ENCODE results near the gene NBEA. TPM values are rescaled to one million over a fixed set of nuclear protein-coding genes. Genes with fewer than 3 reads are reported as not detected.
"Not testable (repeated sequence)": the region's sequence is repeated elsewhere in the genome, so short reads cannot be mapped to it uniquely, and the experiment has no call there.

NBEA gene
- not detected in 2 replicates for total RNA-seq (2014; rRNA removed; shearing (Covaris generic))

DNA sequence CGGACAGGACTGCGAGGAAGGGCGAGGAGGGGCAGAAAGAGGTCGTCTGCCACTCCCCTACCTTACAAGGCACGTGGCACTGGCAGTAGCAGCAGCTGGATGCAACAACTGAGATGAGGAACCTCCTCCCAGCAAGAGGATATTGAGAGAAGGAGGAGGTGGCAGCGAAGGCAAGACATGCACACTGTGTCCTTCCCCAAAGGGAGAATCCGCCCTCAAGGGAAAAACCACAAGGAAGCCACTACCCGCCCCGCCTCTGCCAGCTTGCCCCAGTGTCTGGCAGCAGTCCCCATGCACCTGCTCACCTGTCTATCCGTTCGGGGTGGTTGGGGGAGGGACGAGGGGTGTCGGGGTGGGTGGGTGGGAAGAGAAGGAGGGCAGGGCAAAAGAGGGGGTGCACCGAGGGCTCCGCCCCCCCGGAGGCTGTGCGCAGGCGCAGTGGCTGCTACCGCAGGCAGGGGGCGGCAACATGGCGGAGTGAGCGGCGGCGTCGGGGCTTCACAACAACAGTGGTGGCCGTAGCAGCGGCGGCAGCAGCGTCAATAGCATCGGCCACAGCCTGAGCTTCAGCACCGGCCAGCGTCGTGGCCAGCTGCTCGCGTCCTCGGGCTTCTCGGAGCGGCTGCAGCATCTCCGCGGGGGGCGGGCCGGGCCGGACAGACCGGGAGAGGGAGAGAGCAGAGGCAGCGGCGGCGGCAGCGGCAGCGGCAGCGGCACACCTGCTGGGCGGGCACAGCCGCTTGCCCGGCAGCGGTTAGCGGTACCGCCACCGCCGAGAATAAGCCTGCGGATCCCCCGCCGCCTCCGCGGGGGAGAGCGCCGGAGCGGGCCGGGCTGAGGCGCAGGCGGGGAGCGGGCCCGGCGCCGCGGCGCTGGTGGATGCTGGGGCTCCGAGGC lies at the start of gene NBEA:
Gene NBEA, plus strand, starts transcription at position 436 of the 897 bp plus-strand sequence. CDS start 551 bp downstream, outside the sequence.
- no peak for DNase-seq (ENCODE audit: low spot score)

GRCh38 chr13:34894756-34895155 lies 47.3 kb upstream of the NBEA start:
- DNase-seq (ENCODE audit: low spot score), result peak; percentile 51

GRCh38 chr13:34897220-34897619 lies 44.9 kb upstream of the NBEA start:
- no peak for DNase-seq (ENCODE audit: low spot score)

- DNase-seq (ENCODE audit: low spot score), result no peak
Observed at GRCh38 chr13:34899888-34900287, 42.2 kb upstream of the NBEA start.

GRCh38 chr13:34900288-34900739 lies 41.8 kb upstream of the NBEA start:
- DNase-seq (ENCODE audit: low spot score), result no peak

DNA sequence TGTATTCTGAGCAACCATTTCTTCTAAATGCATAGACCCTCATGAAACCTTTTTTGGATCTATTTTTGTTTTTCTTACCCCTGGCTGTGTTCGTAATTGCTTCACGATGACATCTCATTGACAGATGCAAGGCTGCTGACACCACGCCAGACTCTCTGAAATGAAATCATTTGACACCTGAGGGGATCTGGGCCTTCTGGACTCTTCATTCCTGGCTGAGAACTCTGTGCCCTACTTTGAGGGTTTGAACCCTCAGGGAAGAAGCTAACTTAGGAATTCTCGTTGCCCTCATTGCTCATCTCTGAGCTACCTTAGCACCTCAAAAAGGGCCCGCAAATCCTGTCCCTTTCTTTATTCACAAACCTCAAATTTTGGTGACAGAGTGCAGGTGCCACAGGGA lies 40.5 kb upstream of the NBEA start:
- no peak for DNase-seq (ENCODE audit: low spot score)

DNA sequence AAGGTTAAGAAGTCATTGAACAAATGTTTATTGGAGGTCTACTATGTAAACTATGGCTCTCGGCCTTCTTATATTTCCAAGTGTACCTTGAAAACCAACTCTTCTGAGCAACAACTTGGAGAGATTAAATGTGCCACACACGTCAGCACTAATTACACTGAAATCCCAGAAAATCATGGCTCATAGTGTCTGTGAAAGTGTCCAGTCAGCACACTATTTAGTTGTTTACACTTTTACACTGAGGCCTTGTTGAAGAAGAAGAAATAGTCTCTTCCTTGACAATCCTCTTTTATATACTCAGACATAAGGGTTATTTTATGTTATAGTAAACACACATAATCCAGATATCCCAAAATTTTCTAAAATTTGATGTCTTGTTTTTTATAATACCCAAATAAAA lies 30.9 kb upstream of the NBEA start:
- DNase-seq (ENCODE audit: low spot score), result no peak

DNA sequence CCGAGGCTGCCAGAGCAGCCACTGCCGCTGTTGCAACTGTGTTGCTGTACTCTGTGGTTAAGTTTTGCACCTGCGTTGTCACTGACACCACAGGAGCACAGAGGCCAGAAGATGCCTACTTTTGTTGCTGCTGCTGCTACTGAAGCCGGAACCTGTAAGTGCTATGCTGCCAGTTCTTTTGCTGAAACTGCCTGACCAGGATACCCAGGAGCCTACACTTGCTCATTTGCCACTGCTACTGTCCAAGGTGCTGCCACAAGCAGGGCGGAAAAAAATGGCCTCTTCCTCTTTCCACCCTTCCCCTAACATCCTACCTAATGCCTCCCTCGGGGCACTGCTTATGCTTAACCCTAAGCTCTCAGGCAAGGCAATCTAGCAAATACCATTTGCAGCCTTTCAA lies 29.0 kb upstream of the NBEA start:
- DNase-seq (ENCODE audit: low spot score), result peak; percentile 19

- DNase-seq (ENCODE audit: low spot score), result no peak
Observed at GRCh38 chr13:34914416-34914815, 27.7 kb upstream of the NBEA start.

- peak; percentile 79 for DNase-seq (ENCODE audit: low spot score)
Observed at GRCh38 chr13:34926508-34926907, 15.6 kb upstream of the NBEA start.

- not testable (repeated sequence) for DNase-seq (ENCODE audit: low spot score)
Observed at GRCh38 chr13:34928676-34929075, 13.4 kb upstream of the NBEA start.

DNA sequence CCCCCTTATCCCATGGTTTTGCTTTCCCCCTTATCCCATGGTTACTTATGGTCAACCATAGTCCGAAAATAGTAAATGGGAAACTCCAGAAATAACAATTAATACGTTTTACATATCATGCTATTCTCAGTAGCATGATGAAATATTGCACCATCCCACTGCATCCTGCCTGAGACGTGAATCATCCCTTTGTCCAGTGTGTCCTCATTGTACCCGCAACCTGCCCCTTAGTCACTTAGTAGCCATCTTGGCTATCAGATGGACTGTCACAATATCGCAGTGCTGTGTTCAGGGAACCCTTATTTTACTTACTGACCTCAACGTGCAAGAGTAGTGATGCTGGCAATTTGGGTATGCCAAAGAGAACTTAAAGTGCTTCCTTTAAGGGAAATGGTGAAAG lies 10.5 kb upstream of the NBEA start:
- no peak for DNase-seq (ENCODE audit: low spot score)

DNA sequence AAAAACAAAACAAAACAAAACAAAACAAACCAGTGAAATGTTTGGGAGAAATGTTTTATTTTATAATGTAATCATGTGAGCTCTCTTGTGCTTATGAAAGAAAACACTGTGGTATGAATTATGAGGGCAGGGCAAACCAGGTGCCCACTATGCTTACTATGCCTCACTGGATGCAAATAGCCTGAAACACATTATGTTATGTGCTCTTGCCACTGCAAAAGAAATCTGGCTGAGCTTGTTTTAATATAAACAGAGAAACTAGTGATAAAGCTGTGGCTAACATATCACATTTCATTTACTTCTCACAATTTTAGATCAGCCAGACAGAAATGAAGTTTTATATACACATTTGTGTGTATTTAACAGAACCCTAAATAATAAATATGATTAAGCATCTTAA lies 8.7 kb upstream of the NBEA start:
- no peak for DNase-seq (ENCODE audit: low spot score)

GRCh38 chr13:34933786-34934185 lies 8.3 kb upstream of the NBEA start:
- no peak for DNase-seq (ENCODE audit: low spot score)

DNA sequence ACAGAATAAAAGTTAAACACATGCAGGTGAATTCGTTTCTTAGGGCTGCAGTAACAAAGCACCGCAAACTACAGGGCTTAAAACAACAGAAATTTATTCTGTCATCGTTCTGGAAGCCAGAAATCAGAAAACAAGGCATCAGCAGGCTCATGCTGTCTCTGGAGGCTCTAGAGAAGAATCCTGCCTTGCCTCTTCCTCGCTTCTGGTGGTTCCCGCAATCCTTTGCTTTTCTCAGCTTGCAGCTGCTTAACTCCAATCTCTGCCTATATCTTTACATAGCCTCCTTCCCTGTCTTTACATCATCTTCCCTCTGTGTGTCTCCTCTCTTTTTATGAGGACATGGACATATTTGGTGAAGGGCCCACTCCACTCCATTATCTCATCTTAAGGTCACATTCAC lies 6.2 kb upstream of the NBEA start:
- no peak for DNase-seq (ENCODE audit: low spot score)

- no peak for DNase-seq (ENCODE audit: low spot score)
Observed at GRCh38 chr13:34939771-34940170, 2.3 kb upstream of the NBEA start.

DNA sequence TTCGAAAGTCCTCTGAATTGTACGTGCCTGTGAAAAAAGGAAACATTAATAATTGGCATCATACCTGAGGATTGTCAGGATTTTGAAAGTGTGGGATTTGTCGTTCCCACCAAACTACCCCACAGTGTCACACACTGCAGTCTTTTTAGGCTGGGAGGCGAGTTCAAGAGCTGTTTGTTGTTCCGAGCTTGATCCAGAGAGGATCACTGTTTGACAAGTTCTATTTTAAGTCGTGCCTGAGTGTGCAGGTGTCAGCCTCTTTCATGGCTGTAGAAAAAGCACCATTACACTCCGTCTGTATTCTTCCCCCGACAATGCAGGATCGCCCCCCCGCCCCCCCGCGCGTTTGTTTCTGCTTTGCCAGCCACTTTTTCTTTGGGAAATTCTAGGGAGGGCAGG lies 635 bp upstream of the NBEA start:
- DNase-seq (ENCODE audit: low spot score), result no peak

GRCh38 chr13:34942732-34943435 lies 814 bp downstream of the NBEA start:
- no peak for DNase-seq (ENCODE audit: low spot score)

DNA sequence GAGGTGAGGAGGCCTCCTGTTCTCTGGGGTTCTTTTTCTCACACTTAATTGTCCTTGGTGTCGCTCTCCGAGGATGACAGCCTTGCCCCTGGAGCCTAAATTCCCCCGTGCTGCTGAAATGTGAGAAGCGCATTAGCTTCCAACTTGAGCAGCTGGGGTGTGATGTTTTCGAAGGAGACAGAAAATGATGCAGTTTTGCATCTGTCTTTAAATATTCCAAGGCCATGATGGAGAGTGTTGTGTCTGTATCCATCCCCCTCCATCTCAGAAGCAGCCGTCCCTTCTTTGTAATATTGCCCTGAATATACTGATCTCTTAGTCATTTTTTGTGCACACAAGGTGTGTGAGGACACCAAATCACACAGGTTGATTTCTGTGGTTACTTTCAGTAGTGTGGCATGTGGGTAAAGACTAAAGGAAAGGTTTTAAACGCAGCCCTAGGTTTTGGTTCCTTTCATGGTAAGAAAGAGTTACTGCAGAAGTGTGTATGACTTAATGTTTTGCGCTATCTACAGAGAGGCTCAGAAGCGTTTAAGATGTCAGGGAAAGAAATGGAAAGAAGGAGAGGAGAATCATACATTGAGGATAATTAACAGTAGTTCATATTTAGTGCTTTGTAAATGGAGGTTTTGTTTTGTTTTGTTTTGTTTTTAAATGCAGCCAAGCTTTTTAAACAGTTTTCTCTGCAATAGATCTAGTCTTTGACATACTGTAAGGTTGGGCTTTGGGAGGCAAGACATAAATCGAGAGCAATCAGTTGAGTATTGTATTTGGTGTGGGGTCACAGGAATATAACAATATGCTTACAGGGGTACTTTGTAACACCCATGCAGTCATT lies 1.6 kb downstream of the NBEA start:
- DNase-seq (ENCODE audit: low spot score), result no peak

- DNase-seq (ENCODE audit: low spot score), result no peak
Observed at GRCh38 chr13:34944274-34944634, 2.2 kb downstream of the NBEA start.

DNA sequence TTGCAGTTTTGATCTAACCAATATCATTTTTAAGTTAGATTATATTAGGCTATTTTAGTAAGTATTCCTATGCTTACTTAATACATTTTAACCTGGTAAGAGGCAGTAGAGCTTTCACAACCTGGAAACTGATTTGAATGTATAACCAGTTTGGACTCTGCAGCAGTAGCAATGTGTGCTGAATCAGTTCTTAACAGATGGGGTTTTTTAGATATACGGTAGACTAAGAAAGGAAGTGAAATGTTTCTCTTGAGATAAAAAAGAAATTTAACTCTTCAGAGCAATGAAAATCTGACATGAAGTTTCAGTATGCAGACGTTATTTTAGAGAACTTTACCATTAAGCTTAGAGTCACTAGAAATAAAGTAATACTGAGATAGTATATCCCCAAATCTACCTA lies 2.7 kb downstream of the NBEA start:
- no peak for DNase-seq (ENCODE audit: low spot score)

GRCh38 chr13:34951528-34951927 lies 9.5 kb downstream of the NBEA start:
- no peak for DNase-seq (ENCODE audit: low spot score)
